Neural cell (in vitro differentiated cells): ENCODE measurements around the gene STAB1. TPM values are rescaled to one million over a fixed set of nuclear protein-coding genes. Genes with fewer than 3 reads are reported as not detected.

Experiments
- H2AFZ ChIP-seq: fragments of 200-600, 300-800 bp; sonication (generic), shearing (Covaris generic); 2 replicates; pipeline ENCODE4 v1.6.0; 2014; ENCODE audit warnings: low read depth, mild to moderate bottlenecking, antibody characterized with exemption, low read length, moderate library complexity
- H3F3A ChIP-seq: fragments of 200-600 bp; shearing (Covaris generic); 2 replicates; pipeline ENCODE4 v1.6.1; 2016; ENCODE audit warnings: mild to moderate bottlenecking, moderate library complexity, mixed read lengths, antibody characterized with exemption, low read length; ENCODE audit not compliant: insufficient read depth, poor library complexity, severe bottlenecking
- H3K27ac ChIP-seq: fragments of 200-600, 300-800 bp; sonication (generic), shearing (Covaris generic); 2 replicates; pipeline ENCODE4 v1.5.1; 2014; ENCODE audit warnings: mild to moderate bottlenecking, low read length, moderate library complexity
- H3K27me3 ChIP-seq: fragments of 300-800, 200-600 bp; sonication (generic), shearing (Covaris generic); 2 replicates; pipeline ENCODE4 v1.6.0; 2014; ENCODE audit warnings: mild to moderate bottlenecking, low read depth, low read length, moderate library complexity; ENCODE audit not compliant: insufficient read depth
- H3K36me3 ChIP-seq: fragments of 300-800, 200-600 bp; sonication (generic), shearing (Covaris generic); 2 replicates; pipeline ENCODE4 v1.5.1; 2014; ENCODE audit warnings: mild to moderate bottlenecking, antibody characterized with exemption, low read length, moderate library complexity; ENCODE audit not compliant: insufficient read depth
- H3K4me2 ChIP-seq: fragments of 300-800, 200-600 bp; sonication (generic), shearing (Covaris generic); 2 replicates; pipeline ENCODE4 v1.6.0; 2014; ENCODE audit warnings: mild to moderate bottlenecking, low read length
- H3K4me3 ChIP-seq: fragments of 300-800, 200-600 bp; sonication (generic), shearing (Covaris generic); 2 replicates; pipeline ENCODE4 v1.5.1; 2014; ENCODE audit warnings: mild to moderate bottlenecking, low read length, moderate library complexity
- H3K79me2 ChIP-seq: fragments of 200-600 bp; shearing (Covaris generic); replicated peaks from 2 replicates; pipeline ENCODE4 v1.6.0; 2014; ENCODE audit warnings: mild to moderate bottlenecking, low read length, moderate library complexity; ENCODE audit not compliant: insufficient read depth
- H3K9ac ChIP-seq: fragments of 300-800, 200-600 bp; sonication (generic), shearing (Covaris generic); 2 replicates; pipeline ENCODE4 v1.6.1; 2016; ENCODE audit warnings: mild to moderate bottlenecking, low read length, mixed read lengths
- H3K9me2 ChIP-seq: fragments of 200-600 bp; shearing (Covaris generic); 2 replicates; pipeline ENCODE4 v1.6.1; 2016; ENCODE audit warnings: mild to moderate bottlenecking, low read length, mixed read lengths; ENCODE audit not compliant: insufficient read depth
- H3K9me3 ChIP-seq: fragments of 200-600, 300-800 bp; sonication (generic), shearing (Covaris generic); 2 replicates; pipeline ENCODE4 v1.6.1; 2016; ENCODE audit warnings: mild to moderate bottlenecking, mixed run types, low read length, moderate library complexity, mixed read lengths
- H4K20me1 ChIP-seq: fragments of 200-600 bp; shearing (Covaris generic); 2 replicates; pipeline ENCODE4 v1.6.1; 2016; ENCODE audit warnings: mild to moderate bottlenecking, mixed run types; ENCODE audit not compliant: insufficient read depth
- EP300 ChIP-seq: fragments of 450-650 bp; conservative IDR thresholded peaks from 2 replicates; pipeline ENCODE4 v1.6.1; 2014; ENCODE audit warnings: antibody characterized with exemption, mild to moderate bottlenecking, moderate library complexity; ENCODE audit not compliant: poor library complexity, severe bottlenecking
- EZH2 ChIP-seq: fragments of 200-600, 300-800 bp; shearing (Covaris generic), sonication (generic); IDR thresholded peaks from 2 replicates; pipeline ENCODE4 v1.6.1; 2014; ENCODE audit warnings: antibody characterized with exemption, low read length, borderline replicate concordance, mild to moderate bottlenecking; ENCODE audit not compliant: insufficient read depth, poor library complexity, severe bottlenecking
- MXI1 ChIP-seq: fragments of 450-650 bp; conservative IDR thresholded peaks from 2 replicates; pipeline ENCODE4 v1.6.1; 2014; ENCODE audit warnings: antibody characterized with exemption, mild to moderate bottlenecking; ENCODE audit not compliant: poor library complexity, severe bottlenecking
- POLR2AphosphoS5 ChIP-seq: IDR thresholded peaks from 2 replicates; pipeline ENCODE4 v1.6.1; 2012
- RAD21 ChIP-seq: fragments of 450-650 bp; conservative IDR thresholded peaks from 2 replicates; pipeline ENCODE4 v1.6.1; 2014; ENCODE audit warnings: antibody characterized with exemption, mild to moderate bottlenecking, moderate library complexity
- SMC3 ChIP-seq: fragments of 450-650 bp; conservative IDR thresholded peaks from 2 replicates; pipeline ENCODE4 v1.6.1; 2014; ENCODE audit warnings: antibody characterized with exemption, mild to moderate bottlenecking, moderate library complexity; ENCODE audit not compliant: poor library complexity
- TAF1 ChIP-seq: IDR thresholded peaks from 2 replicates; pipeline ENCODE4 v1.6.1; 2012; ENCODE audit warnings: low read depth
- polyA plus RNA-seq: library from polyadenylated mRNA; depleted of rRNA; stranded (reverse); fragments of >200 nt; gene quantifications from 2 replicates; pipeline ENCODE4 v1.2.3, GENCODE V29; 2014
- TF ChIP-seq, protein P1 (sequence below): fragments of 450-650 bp; IDR thresholded peaks from 2 replicates; pipeline ENCODE4 v1.5.1; 2014; ENCODE audit warnings: antibody characterized with exemption, mild to moderate bottlenecking, moderate library complexity; ENCODE audit not compliant: poor library complexity, severe bottlenecking
- TF ChIP-seq, protein P2 (sequence below): IDR thresholded peaks from 2 replicates; pipeline ENCODE4 v1.6.1; 2012; ENCODE audit warnings: borderline replicate concordance

Gene STAB1
- polyA plus RNA-seq, 1 donor from 2014 or later, result 0.28 TPM

DNA sequence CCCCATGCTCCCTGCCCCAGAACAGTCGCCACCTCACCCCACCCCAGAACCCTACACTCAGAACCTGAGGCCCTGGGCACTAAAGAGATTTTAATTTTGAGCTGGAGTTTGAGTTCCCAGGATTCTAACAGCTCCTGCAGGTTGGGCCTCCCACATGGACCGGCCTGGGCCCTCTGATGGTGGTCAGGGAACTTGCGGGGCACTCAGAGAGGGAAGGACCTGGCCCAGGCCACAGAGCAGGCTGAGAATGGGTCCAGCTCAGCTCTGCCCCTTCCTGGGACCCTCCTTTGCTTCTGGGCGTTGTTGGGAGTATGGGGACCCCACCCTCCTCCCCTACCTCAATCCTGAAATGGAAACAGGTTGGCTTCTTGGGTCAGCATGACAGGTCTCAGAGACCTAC, 49.1 kb upstream of the STAB1 start:
- Histone ChIP-seq H3K27me3 (no peaks in the 10 kb centered on the region), H3K9me2 (no peaks in the 10 kb centered on the region), H4K20me1 (no peaks in the 10 kb centered on the region), H3K79me2 (no peaks in the 10 kb centered on the region), H3K4me3 (no peak overlapping the region), H2AFZ (no peak overlapping the region), H3K36me3 (no peaks in the 10 kb centered on the region), H3K27ac (no peak overlapping the region), H3F3A (no peaks in the 10 kb centered on the region), H3K9ac (no peak overlapping the region), H3K9me3 (no peaks in the 10 kb centered on the region), H3K4me2 (no peak overlapping the region)
- no peak for TF ChIP-seq RAD21
- no peak for TF ChIP-seq TAF1
- TF ChIP-seq, protein P1, sequence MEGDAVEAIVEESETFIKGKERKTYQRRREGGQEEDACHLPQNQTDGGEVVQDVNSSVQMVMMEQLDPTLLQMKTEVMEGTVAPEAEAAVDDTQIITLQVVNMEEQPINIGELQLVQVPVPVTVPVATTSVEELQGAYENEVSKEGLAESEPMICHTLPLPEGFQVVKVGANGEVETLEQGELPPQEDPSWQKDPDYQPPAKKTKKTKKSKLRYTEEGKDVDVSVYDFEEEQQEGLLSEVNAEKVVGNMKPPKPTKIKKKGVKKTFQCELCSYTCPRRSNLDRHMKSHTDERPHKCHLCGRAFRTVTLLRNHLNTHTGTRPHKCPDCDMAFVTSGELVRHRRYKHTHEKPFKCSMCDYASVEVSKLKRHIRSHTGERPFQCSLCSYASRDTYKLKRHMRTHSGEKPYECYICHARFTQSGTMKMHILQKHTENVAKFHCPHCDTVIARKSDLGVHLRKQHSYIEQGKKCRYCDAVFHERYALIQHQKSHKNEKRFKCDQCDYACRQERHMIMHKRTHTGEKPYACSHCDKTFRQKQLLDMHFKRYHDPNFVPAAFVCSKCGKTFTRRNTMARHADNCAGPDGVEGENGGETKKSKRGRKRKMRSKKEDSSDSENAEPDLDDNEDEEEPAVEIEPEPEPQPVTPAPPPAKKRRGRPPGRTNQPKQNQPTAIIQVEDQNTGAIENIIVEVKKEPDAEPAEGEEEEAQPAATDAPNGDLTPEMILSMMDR, result no peak
- TF ChIP-seq MXI1, result no peak
- no peak for TF ChIP-seq POLR2AphosphoS5
- TF ChIP-seq SMC3, result no peak
- TF ChIP-seq EP300, result no peak
- TF ChIP-seq, protein P2, sequence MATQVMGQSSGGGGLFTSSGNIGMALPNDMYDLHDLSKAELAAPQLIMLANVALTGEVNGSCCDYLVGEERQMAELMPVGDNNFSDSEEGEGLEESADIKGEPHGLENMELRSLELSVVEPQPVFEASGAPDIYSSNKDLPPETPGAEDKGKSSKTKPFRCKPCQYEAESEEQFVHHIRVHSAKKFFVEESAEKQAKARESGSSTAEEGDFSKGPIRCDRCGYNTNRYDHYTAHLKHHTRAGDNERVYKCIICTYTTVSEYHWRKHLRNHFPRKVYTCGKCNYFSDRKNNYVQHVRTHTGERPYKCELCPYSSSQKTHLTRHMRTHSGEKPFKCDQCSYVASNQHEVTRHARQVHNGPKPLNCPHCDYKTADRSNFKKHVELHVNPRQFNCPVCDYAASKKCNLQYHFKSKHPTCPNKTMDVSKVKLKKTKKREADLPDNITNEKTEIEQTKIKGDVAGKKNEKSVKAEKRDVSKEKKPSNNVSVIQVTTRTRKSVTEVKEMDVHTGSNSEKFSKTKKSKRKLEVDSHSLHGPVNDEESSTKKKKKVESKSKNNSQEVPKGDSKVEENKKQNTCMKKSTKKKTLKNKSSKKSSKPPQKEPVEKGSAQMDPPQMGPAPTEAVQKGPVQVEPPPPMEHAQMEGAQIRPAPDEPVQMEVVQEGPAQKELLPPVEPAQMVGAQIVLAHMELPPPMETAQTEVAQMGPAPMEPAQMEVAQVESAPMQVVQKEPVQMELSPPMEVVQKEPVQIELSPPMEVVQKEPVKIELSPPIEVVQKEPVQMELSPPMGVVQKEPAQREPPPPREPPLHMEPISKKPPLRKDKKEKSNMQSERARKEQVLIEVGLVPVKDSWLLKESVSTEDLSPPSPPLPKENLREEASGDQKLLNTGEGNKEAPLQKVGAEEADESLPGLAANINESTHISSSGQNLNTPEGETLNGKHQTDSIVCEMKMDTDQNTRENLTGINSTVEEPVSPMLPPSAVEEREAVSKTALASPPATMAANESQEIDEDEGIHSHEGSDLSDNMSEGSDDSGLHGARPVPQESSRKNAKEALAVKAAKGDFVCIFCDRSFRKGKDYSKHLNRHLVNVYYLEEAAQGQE, result no peak
- no peak for TF ChIP-seq EZH2

DNA sequence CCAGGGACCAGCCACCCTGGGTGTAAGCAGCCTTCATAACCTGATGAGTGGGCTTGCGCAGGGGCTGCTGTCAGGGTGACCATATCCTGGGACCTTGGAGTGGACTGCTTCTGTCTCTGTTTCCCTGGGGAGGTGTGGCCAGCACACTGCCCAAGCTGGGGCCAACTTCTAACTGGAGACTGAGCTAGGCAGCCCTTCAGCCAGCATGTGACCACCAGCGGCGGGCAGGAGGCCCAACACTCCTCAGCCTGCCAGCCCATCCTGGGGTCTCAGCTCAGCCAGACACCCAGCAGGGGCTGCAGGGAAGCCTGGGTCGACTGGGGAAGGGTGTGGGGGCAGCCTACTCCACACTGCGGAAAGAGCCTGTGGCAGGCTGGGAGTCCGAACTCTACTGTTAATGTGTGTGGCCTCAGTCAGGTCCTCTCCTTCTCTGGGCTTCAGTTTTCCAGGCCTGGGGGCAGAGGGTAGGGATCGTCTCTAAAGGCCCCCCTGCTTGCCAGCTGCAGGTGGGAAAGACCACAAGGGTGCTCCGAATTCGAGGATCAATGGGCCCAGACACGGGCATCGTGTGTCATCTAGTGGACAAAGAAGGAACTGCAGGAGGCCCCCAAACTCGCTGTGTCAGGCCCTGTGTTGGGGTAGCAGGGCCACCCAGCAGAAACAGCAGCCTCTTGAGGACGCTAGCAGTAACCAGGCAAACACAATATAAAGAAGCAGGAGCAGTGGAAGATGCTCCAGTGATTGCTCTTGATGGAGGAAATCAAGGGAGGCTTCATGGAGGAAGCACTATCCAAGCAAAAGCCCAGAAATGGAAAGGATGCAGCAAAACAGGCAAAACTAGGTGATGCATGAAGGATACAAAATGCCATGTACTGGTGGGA, 48.3 kb upstream of the STAB1 start:
- Histone ChIP-seq H3K9me3 (no peaks in the 10 kb centered on the region), H3K4me2 (no peak overlapping the region), H3K79me2 (no peaks in the 10 kb centered on the region), H3K4me3 (no peak overlapping the region), H4K20me1 (no peaks in the 10 kb centered on the region), H3K27ac (no peak overlapping the region), H3K9me2 (no peaks in the 10 kb centered on the region), H3F3A (no peaks in the 10 kb centered on the region), H3K27me3 (no peaks in the 10 kb centered on the region), H3K9ac (no peak overlapping the region), H2AFZ (no peak overlapping the region), H3K36me3 (no peaks in the 10 kb centered on the region)
- TF ChIP-seq, protein P2, result no peak
- TF ChIP-seq RAD21, result peak; percentile 93
- TF ChIP-seq MXI1, result no peak
- peak; percentile 90 for TF ChIP-seq SMC3
- TF ChIP-seq, protein P1, result peak; percentile 98
- no peak for TF ChIP-seq EP300
- no peak for TF ChIP-seq POLR2AphosphoS5
